ENCODE results near the gene GUCD1.
A peak's percentile ranks its signal among the peaks of the same experiment; 100 is the strongest.

Gene GUCD1

DNA sequence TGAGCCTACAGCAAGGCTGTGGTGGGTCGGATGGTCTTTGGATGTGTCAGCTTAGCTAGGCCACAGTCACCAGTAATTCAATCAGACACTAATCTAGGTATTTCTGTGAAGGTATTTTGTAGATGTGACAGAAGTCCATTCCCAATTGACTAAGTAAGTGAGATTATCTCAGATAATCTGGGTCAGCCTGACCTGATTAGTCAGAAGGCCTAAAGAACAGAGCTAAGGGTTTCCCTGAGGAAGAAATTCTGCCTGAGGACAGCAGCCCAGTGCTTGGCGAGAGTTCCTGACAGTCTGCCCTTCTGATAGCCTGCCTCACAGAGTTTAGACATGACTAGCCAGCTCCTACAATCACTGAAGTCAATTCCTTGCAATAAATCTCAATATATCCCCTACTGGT is 28.7 kb downstream of the GUCD1 start:
- no peak for DNase-seq (ENCODE audit: low spot score)

DNA sequence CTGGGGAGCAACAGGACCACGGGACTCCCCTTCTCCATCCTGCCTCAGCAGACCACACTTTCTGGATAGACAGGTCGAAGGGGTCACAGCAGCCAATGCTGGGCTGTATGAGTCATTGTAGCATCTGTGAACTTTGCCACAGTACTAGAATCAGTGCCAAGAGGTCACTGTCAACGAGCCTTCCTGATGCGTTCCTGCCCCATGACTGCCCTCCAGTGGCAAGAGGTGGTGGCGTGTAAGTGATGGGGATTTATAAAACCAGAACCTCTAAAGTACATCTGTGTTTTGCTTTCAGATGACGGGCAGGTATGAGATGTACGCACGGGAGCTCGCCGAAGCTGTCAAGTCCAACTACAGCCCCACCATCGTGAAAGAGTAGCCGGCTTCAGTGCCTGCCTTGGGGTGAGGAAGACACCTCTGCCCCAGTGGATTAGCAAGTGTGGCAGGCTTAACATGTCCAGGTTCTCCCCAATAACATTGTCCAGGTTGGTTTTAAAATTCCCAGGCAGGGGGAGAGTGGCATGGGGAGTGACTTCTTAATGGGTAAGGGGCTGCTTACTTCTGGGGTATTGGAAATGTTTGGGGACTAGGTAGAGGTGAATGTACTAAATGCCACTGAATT is 29.4 kb downstream of the GUCD1 start:
- peak; percentile 75 for DNase-seq (ENCODE audit: low spot score)

DNA sequence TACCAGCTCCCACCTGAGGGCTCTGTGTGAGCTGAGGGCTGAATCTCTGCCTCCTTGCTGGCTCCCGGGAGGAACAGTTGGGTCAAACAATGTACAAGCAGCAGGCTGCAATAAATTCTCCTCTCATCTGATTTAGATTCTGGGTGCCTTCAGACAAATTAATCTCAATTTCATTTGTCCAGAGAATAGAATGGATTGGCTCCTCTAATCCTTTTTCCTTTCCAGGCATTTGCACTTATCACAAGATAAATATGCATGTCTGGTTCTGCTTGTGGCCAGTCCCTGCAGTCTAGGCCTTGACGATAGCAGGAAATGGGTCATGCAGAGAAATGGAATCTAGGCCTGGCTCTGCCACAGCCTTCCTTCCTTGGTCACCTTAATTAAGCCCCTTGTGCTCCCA is 31.1 kb downstream of the GUCD1 start:
- no peak for DNase-seq (ENCODE audit: low spot score)

DNA sequence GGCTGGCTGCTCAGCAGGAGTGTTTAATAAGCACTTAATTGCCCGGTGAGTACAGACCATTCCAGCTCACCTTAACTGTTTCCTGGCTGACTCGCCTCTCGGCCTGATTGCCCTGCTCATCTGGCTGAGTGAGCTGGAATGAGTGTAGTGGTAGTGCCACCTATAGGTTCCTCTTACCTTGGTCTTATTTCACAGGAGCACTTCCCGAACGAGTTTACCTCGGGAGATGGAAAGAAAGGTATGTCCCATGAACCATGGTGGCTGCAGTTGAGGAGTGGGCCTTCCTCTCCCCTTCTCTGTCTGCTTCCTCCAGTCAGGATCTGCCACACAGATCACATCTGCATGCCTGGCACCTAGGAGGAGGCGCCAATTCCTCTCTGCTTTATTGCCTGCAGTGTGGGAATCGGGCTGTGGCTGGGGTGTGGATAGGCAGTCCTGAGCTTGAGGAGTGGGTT is 33.1 kb downstream of the GUCD1 start:
- peak; percentile 89 for DNase-seq (ENCODE audit: low spot score)

DNA sequence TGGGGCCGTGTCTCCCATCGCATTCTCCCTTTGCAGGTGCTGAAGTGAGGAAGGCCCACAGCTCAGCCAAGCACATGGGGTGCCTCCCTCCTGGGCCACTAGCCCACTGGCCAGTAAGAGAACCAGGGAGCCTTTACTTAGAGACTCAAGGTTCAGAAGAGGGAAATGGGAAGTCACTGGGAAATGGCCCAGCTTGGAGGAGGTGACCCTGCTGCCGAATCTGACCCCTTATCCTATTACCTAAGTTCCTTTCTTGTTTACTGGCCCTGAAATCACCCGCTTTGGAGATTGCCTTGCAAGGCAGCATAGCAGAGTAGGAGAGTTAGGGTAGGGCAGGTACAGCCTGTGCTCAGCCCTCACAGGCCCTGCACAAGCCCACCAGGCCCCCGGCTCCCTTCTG is 35.4 kb downstream of the GUCD1 start:
- DNase-seq (ENCODE audit: low spot score) = no peak

DNA sequence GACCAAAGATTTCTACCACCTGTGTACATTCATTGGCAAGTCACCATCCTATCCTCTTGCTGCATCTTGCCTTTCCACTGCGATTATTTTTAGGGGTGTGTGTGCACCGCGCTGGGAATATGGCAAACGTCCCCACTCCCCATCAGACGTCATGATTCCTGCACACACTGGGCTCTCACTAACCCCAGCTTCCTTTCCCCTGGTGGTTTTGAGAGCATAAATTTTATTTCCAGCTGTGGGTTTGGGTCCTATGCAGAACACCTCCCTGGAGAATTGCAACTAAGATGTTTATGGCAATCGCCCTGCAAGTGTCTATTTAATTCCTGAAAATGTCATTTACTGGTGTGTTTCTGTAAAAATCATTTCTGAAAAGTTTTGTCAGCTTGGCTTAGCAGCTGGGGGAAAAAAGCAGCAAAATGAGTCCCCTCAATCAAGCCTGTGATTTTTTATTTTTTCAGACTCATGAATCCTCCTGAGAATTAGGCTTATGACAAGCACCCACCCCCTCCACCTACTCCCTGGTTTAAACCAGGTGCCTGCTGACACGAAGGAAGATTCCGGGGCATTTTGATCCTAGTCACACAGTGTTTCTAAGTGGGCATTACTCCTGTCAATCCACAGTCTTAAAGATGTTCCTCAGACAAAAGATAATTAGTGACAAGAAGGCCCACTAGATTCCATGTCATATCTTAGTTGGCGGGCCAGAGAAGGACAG is 36.0 kb downstream of the GUCD1 start:
- no peak for DNase-seq (ENCODE audit: low spot score)

DNA sequence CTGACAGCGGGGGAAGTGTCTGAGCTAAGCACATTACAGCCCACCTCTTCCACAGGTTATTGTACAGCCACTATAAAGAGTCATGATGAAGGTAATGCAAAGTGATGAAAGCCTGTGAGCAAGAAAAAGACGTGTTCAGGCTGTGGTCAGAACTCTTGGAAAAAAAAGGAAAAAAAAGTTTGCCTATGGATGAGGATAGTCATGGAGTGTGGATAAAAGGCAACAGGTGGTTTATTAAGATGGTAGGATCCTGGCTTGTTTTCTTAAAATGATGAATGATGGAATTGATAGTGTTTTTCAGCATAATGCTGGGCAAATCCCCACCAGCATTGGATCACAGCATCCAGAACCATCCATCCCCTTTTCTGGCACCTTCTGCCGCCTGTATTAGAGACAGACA is 36.7 kb downstream of the GUCD1 start:
- no peak for DNase-seq (ENCODE audit: low spot score)

DNA sequence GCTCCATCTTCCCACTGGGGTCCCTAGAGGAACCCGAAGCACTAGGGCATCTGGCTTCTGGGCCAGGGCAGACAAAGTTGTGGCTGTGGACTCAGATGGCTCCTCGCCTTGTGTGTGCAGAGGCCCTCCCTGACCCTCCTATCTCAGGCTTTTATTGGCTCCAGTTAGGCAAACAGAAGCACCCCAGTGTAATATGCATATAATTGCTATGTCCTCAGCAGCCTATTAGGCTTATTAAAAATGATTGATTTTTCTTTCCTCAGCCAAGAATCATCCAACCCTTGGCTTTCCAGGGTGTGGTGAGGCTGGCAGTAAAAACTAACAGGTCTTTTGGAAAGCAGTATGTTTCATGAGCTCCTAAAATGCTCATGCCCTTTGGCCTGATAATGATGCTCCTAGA is 37.5 kb downstream of the GUCD1 start:
- DNase-seq (ENCODE audit: low spot score) = no peak

DNA sequence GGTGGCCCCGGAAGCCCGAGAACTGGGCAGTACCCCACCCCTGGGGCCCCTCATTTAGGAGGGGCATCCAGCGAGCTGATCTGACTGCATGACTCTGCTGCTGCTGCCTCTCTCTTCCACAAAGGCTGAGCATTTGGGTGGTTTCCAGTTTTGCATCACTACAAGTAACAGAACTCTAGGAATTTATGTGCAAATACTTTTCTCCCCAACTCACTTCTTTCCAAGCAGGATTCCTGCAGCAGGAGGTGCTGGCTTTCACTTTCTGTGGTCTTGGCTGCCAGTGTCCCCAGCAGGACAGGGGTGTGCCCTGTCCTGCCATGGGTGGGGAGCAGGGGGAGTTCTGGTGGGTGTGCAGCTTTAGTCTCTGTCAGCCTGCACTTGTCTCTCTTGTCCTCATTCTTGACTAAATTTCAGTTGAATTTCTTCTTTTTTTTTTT is 38.6 kb downstream of the GUCD1 start:
- DNase-seq (ENCODE audit: low spot score) = peak; percentile 83

DNA sequence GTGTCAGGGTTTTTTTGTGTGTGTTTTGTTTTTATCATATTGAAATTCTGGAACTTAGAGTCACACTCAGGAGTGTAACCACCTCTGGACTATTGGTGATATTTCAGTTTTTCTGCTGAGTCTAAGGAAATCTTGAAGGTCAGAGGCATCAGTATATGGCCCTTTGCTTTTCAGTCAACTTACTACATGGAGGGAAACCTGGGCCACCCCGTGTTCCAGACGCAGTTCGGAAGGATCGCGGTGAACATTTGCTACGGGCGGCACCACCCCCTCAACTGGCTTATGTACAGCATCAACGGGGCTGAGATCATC is 40.0 kb downstream of the GUCD1 start:
- no peak for DNase-seq (ENCODE audit: low spot score)

DNA sequence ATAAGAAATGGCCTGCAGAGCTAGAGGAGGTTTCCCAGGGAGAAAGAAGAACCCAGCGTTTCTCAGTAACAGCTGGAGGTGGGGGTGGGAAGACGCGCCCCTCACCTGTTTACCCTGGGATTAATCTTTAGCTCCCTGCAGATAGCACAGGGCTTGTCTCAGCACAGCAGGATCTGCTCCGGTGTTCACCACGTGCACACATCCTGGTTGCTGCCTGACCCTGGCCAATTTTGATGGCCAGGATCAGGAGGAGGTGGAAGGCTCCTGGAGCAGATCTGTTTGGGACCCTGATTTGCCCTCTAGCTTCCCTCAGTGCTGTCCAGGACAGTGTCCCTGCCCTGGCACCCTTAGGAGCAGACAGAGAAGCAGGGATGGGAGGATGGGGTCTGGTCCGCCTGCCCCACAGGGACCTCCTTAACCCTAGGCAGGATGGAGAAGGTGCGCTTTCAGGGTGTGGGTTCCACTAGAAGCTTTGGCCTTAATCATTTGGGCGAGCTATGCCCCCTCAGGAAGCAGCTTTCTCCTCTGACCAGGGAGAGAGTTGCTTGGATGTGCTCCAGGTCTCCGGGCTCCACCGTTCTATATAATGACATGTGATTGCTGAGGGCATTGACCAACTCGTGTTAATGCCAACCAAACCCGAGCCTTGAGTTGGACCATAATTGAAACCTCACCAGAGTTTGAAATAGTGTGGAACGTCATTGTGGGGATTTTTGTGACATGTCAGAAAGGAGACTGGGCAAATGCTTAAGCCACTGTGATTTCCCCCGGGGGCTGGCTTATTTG is 40.5 kb downstream of the GUCD1 start:
- no peak for DNase-seq (ENCODE audit: low spot score)

DNA sequence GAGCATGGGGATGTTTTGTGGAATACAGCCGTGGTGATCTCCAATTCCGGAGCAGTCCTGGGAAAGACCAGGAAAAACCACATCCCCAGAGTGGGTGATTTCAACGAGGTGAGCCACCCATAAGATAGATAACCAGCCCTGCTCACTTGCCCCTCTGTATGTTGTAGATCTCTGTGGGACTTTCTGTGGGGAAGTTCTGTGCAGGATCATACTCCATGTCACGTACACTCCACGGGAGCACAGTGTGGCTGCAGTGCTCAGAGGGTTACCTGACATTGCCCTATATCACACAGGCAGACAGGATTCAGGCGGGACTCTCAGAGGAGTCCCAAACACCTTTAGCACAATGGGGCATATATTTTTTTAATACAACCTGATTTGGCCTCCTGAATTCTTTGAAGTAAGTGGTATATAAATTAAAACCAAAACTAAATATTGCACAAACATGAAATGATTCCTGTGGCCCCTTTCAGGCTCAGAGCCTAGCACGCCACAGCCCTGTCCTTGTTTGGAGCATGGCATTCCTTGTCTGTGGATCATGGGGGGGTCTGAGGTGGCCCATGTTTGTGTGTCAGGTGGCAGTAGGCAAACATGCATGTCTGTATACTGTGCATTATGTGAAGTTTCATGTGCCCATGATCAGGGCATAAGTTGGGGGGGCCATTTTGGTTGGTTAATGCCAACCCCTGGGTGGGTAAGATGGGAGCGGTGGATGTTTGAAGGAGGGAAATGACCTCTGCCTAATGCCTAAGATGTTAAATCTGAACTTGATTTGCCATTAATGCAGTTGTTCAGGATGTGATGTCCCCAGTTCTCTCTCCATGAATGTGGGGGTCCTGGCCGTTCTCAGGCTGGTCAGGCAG is 41.3 kb downstream of the GUCD1 start:
- DNase-seq (ENCODE audit: low spot score) = no peak

DNA sequence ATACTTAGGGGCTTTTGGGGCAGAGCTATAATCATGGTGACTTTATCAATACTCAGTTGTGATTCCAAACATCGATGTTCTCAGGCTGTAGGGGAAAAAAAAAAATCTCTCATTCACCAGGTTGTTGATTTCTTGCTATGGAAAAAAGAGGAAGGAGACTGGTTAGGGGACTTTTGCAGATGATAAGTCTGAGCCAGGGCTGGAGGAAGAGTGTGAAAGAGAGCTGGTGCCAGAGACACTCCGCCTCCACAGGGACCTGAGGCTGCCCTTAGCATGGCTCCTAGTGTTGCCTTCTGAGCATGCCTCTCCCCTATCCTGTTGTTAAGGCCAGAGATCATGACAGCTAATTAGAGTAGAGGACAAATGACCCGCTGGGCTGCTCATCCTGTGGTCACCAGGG is 42.9 kb downstream of the GUCD1 start:
- DNase-seq (ENCODE audit: low spot score) = no peak

DNA sequence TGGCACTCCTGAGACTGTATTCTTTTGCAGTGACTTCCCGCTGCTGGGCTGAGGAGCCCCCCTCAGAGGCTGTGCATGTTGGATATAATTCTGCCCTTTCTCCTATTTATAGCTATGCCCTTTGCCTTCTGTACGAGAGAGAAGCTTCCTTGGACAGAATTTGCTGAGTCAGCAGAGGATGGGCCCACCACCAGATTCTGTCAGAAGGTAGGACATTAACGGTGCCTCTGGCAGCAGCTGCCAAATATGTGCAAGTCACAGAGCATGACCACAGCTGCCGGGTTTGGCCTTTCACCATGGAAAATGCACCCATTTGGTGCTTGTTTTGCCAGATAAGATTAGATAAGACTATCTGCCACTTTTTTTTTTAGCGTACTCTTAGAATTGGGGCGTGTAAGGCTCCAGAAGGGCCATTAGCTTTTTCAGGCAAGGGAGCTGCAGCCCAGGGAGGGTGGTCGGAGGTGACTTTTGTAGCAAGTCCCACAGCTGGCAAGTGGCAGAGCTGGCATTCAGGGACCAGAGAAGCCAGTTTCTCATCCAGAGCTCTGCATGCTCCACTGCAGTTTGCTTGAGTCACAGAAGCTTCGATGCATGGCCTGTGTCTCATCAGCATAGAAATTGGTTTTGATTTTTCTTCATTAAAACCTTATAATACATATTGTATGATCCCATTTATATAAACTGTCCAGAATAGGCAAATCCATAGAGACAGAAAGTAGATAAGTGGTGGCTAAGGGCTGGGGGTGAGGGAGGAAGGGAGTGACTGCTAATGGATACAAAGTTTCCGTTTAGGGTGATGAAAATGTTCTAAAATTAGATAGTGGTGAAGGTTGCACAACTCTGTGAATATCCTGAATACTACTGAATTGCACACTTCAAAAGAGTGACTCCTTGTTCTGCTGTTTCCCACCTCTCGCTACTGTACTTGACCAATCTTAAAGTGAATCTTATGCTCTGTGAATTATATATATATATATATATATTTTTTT is 44.0 kb downstream of the GUCD1 start:
- DNase-seq (ENCODE audit: low spot score) = peak; percentile 66

DNA sequence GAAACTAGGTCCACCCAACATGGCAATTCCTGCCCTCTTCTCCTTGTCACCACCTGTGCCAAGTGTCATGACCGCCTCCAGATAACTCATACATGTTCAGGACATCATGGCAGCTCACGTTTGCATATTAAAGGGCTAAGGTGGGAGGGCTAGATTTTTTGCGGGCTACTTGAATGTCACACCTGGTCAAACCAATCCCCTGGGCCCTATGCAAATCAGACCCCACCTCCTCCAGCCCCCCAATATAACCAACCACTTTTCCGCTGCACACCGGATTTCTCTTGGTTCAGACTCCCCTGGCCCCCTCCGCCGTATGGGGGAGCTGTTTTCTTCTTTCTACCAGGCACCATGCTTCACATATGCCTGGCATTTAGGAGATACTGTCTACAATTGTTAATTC is 47.2 kb downstream of the GUCD1 start:
- DNase-seq (ENCODE audit: low spot score) = no peak

DNA sequence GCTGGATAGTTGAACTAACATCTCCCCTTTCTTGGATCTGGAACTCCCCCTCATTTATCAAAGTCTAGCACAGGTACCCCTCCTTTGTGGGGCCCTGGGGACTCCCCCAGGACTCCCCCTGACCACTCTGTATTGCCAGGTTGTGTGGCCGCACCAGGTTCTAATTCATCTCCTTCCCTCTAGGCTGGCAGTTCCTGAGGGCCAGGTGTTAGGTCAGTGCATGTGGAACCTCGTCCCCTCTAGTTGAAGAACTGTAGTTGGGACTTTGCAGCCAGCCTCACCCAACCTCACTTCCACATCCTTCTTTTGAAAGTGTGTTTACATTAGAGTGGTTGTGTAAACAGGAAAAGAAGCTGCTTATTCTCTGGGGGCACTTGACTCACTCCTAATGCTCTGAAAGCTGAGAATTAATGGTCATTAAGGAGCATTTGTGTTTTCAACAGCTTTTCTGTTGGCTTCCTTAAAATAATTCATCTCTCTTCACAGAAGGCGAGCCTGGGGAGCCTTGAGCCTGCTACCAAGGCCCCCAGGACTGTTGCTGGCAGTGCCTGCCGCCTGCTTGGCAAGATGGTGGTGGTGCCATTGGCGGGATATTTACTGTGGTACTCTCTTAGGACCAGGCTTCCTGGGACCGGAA is 48.0 kb downstream of the GUCD1 start:
- DNase-seq (ENCODE audit: low spot score) = no peak

DNA sequence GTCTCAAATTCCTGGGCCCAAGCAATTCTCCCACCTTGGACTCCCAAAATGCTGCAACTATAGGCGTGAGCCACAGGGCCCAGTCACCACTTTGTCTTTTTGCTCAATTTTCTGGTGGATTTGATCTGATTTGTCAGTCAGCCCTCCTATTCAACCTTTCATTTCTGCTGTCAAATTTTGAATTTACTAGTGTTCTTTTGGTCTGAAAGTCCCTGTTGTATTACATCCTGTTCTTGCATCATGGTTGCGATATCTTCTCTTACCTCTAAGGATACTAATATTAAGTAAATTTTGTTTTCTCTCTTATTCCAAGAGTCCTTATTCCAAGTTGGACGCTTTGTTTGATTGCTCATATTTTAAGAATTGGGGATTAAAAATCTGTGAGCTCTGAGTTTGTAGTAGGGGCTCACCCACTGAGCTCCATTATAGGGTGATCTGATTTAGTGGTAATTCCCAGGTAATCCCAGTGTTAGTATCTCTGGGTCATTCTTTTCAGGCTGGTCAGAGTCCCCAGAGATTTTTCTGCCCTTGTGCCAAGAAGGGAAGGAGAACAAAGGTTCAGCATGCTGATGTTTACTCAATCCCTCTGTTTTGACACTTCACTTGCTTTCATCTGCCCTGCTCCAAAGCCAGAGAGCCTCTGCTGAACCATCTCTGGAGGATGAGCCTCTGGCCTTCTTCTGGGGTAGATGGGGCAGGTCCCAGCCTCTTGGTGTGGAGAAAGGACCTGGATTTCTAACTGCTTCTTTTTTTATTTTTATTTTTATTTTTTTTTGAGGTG is 49.8 kb downstream of the GUCD1 start:
- DNase-seq (ENCODE audit: low spot score) = no peak

DNA sequence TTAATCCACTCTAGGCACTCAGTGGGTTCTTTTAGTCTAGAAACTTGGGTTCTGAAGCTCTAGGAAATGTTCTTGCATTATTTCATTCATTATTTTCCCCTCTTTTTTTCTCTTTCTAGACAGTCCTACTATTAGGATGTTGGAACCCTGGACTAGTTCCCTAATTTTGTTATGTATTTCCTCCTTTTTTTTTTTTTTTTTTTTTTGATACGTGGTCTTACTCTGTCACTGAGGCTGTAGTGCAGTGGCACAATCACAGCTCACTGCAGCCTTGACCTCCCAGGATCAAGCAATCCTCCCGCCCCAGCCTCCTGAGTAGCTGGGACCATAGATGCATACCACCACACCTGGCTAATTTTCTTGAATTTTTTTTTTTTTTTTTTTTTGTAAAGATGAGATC is 50.4 kb downstream of the GUCD1 start:
- no peak for DNase-seq (ENCODE audit: low spot score)

DNA sequence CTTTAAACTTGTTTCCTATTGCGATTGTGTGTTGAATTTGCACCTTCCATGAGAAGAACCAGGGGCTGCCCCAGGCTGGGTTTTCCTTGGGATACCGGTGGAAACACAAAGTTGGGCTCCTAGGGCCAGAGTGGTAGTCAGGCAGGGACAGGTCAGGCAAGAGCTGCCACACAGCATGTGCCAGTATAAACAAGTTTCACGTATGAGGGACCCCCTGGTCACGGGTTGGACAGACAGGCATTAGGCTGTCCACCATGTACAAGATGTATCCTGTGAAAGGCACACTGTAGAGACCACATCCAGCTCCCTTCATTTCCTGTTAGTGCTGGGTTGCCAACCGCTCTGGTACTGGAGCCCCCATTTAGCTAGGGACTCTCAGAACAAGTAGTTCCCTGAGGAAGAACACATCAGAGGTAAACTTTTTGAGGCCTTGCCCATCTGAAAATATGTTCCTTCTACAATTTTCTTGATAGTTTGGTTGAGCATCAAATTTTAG is 51.0 kb downstream of the GUCD1 start:
- no peak for DNase-seq (ENCODE audit: low spot score)

Data from kidney tubule cell (primary cell).